HG03575 (cell line): Measurements from ENCODE around the gene KNG1.
"Not testable (repeated sequence)": the region's sequence is repeated elsewhere in the genome, so short reads cannot be mapped to it uniquely, and the experiment has no call there.

Experiments used
- ATAC-seq: cut with Tn5 transposase; IDR thresholded peaks from one replicate; pipeline ENCODE4 v1.9.1; 2021; ENCODE audit not compliant: unreplicated experiment, insufficient number of reproducible peaks, low FRiP score; ENCODE audit errors: extremely low read depth

The KNG1 gene

DNA sequence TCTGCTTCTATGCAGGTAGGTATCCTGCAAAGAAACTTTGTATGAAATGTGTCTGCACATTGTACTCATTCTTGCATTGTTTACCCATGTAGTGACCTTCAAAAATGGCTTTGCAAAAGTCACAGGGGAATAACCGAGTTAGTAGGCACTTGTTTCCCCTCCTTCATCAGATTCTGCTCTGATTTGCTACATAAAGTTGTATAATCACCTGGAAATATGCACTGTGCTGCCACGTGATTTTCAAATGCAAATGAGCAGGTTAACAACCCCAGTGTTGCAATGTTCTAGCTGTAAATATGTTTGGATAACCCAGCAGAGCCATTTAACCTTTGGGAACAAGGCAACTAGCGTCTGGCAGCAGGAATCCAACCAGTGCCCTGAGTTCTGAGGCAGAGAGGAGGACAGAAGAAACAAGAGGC lies at the start of gene KNG1:
Gene KNG1 (plus strand): TSS at position 321 of the 419 bp plus-strand sequence. CDS start 184 bp downstream, outside the sequence.
- ATAC-seq = no peak

DNA sequence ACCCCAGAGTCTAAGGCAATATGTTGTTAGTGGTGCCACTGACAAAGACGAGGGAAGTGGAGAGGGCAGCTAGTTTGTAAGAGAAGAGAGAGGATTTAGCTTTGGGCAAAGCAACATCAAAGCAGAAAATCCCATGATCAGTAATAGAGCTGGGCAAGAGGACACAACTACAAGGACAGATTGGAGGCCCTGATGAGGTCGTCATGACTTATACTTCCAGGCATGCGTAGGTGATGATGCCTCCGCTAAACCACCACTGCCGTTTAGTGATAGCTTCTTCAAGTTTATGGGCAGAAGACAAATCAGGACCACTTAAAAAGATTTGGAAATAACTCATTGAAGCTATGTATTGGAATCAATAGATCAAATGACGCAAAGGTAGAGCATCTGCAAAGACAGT lies 48.7 kb upstream of the KNG1 start:
- no peak for ATAC-seq

DNA sequence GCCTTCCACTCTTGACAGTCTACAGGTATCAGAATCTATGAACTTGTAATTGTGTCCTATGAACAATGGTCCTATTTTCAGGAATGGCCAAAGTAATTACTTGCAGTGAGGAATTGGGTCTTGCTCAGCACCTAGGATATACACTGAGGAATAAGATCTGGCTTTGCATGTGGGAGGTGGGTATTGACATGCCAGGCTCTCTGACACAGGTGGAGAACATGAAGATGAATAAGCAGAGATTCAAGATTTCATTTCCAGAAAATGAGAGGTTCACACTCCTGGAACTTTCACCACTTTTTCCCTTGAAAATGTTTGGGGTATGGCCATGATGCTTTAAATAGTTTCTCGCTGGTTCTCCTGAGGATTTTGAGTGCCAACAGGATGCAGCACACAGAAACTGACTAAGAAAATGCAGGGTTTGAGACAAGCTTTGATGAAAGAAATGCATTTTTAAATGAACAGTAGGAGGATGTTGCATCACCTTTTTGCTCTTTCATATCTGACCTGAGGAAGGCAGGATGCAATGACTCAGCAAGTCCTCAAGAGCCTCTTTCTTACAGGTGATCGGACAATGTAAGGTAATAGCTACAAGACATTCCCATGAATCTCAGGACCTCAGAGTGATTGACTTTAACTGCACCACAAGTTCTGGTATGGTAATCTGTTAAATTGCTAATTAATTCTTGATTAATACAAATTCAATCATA lies 47.6 kb upstream of the KNG1 start:
- no peak for ATAC-seq

DNA sequence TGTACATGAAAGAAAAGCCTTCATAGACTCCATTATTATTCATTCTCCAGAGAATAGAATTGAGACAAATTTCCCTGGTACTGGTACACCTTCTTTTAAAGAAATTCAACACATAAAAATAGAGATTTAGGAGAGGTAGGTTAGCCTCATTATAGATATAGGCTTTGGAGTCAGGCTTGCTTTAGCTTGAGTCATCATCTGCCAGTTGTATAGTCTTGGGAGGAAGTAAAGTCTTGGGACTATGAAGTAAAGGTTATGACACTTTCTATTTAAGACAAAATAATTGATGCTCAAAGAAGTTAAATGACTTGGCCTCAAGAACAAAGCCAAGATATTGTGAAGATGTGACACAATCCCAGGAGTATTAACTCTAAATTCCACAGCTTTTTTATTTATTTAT lies 47.0 kb upstream of the KNG1 start:
- no peak for ATAC-seq

DNA sequence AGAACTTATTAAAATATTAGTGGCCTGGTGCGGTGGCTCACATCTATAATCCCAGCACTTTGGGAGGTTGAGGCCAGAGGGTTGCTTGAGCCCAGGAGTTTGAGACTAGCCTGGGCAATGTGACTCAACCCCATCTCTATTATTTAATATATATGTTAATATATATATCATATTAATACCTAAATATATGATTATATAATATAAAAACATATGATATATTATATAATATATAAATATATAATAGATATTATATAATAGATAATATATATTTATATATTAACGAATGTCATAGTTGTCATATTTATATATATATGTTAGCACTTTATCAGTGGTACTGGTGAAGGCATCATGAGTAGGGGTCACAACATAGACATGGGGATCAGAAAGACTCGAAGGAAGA lies 46.1 kb upstream of the KNG1 start:
- ATAC-seq = no peak

DNA sequence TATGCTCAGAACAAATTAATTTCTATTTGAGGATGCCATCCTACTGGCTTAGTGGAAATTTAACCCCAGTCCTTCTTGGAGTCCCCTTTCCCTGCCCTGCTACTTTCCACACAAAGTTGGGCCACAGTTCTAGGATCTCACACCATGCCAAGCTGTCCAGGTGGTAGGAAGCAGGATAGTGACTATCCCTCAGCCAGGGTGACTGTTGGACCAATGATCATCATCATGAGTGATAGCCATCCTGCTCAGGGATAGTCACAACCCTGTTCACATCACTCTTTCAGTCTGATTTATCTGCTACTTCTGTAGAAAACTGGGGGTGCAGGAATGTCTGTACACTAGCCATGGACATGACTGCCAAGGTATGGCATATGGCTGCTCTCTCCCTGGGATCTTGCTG lies 38.6 kb upstream of the KNG1 start:
- ATAC-seq = no peak

DNA sequence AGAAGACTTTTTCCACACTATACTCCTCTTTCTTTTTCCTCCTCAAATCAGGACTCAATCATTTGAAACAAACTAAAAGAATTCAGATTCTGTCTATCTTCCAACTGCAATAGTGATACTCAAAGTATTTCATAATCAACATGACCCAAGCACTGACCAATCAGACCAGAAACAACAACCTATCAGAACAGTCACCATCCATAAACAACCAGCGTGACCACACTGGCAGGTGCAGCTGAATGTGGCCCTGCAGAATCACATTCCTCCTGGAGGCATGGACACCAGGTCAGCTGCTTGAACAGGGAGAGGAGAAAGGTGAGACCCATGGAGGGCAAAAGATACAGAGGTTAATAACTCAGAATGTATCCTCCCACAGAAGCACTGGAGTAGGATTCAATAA lies 38.0 kb upstream of the KNG1 start:
- no peak for ATAC-seq

DNA sequence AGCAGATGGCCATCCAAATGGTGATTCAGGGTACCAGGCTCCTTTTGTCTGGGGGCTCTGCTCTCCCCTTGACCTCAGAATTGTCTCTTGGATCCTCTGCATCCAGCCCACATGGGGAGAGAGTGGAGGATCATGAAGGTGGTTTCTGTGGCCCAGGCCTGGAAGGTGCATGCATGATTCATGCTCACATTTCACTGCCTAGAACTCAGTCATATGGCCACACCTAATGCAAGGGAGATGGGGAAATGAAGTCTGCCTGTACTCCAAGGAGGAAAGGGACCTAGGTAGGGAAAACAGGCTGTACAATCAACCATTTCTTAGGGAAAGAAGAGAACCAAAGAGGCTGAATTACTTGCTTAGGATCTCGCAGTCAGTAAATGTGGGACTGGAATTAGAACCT lies 36.3 kb upstream of the KNG1 start:
- no peak for ATAC-seq

DNA sequence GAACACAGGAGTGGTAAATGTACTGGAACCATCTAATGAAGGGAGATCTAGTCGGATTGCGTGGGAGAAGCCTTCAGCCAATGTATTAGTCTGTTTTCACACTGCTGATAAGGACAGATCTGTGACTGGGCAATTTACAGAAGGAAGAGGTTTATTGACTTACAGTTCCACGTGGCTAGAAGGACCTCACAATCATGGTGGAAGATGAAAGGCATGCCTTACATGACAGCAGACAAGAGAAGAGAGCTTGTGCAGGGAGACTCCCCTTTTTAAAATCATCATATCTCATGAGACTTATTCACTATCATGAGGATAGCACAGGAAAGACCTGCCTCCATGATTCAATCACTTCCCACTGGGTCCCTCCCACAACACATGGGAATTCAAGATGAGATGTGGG lies 34.3 kb upstream of the KNG1 start:
- ATAC-seq = no peak

DNA sequence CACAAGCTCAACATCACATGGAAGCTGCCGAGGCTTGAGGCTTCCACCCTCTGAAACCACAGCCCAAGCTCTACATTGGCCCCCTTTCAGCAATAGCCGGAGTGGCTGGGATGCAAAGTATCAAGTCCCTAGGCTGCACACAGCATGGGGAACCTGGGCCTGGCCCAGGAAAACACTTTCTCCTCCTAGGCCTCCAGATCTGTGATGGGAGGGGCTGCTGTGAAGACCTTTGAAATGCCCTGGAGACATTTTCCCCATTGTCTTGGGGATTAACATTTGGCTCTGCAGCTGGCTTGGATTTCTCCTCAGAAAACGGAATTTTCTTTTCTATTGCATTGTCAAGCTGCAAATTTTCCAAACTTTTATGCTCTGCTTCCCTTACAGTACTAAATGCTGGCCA lies 33.2 kb upstream of the KNG1 start:
- ATAC-seq = no peak

DNA sequence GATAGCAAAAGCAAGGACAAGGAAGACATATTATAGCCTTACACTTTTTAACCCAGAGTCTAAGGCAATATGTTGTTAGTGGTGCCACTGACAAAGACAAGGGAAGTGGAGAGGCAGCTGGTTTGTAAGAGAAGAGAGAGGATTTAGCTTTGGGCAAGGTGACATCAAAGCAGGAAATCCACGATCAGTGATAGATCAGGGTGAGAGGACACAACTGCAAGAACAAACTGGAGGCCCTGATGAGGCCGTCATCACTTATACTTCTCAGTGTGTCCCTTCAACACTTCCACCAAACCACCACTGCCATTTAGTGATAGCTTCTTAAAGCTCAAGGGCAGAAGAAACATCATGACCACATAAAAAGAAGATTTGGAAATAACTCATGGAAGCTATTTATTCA lies 30.7 kb upstream of the KNG1 start:
- not testable (repeated sequence) for ATAC-seq

DNA sequence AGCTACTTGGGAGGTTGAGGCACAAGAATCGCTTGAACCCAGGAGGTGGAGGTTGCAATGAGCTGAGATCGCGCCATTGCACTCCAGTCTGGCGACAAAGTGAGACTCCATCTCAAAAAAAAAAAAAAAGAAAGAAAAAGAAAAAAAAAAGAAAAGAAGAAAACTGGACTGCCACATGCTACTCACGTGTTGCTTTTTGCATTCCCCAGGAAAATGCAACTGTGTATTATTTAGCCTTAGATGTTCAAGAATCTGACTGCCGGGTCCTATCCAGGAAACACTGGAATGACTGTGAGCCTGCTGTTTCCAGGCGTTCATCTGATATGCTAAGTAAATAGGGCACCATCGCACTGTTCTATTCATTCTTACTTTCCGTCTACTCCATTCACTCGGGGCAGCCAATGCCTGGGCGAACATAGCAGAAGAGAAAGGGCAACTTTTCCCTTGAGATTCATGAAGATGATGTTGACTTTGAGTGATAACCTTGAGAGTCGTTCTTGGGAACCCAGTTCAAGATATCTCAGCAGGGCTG lies 30.0 kb upstream of the KNG1 start:
- no peak for ATAC-seq

DNA sequence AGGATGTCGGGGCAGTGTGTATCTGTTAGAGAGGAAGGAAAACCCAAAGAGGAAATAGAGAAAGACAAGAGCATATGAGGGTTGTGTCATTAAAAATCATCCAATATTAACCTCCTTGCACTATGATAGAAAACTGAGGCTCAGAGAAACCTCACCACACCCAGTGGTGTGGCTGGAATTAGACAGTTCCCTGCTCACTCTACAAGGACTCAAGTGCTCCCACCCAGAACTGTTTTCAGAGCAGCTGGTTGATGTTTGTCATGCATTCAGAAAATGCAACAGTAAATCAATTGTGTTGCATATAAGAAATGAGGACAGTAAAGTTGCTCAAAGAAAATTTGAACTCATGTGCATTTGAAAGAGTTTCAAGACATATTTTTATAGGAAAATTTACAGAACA lies 26.9 kb upstream of the KNG1 start:
- not testable (repeated sequence) for ATAC-seq

DNA sequence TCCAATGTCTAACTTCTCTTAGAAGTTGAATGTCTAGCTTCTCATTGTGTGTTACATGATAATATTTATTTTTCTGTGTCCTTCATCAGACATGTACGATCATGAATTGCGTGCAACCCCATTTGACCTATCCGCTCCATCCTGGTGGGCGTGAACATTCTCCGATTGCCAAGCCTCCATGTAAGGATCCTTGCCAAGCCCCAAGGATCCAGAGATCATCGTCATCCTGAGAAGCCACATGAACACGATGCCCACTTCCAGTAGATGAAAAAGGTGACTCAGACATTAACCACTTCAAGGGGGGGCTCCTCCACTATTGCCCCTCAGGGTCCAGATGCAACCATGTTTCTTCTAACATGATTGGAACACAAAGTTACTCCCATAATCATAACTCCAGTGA lies 25.5 kb upstream of the KNG1 start:
- ATAC-seq = no peak

DNA sequence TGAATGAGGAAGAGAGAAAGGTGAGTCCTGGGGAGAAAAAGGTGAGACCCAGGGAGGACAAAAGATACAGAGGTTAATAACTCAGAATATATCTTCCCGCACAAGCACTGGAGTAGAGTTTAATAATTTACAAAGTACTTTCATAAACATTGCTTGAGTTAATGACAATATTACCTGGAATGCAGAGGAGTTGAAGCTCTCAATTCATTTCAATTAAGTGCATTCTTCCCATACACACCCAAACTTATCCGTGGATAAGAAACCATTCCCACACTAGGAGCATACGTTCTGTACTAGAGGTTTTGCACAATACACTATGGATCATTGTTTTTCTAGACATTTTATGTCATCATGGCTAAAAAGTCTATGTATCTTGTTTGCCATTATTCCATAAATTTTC lies 23.3 kb upstream of the KNG1 start:
- ATAC-seq = no peak

DNA sequence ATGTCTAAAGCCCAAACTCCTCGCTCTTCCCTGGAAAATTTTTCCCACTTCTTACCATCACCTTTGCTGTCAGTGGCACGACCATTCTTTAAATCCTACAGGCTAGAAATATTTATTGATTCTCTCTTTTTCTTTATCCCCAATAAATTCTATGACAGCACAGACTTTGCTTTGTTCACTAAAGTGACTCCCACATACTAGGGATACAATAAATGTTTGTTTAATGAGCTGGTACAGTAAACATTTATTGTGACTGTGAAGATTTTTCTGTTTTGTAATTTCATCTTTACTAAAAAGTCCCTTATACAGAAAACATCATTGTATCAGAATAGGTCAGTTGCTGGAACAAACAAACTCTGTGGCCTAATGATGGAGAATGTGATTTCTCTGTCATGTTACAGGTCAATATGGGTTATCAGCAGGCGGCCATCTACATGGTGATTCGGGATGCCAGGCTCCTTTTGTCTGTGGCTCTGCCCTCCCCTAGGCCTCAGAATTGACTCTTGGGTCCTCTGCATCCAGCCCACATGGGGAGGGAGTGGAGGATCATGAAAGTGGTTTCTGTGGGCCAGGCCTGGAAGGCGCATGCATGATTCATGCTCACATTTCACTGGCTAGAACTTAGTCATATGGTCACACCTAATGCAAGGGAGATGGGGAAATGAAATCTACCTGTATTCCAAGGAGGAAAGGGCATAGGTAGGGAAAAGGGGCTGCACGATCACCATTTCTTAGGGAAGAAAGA lies 22.7 kb upstream of the KNG1 start:
- no peak for ATAC-seq

DNA sequence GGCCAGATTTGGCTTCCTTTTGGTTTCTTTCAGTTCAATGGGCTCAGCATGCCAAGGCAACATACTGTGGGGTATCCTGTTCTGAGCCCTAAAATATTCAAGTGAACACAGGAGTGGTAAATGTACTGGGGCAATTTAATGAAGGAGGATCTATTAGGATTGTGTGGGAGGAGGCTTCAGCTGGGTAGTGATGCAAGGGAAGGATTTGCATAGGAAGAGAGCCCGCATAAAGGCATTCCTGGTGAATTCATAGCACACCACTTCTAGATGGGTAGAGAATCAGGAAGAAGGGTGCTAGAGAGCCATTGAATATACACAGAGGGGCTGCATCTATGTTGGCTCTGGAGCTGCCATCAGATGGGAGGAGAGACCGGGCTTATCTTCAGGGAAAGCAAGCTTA lies 20.6 kb upstream of the KNG1 start:
- no peak for ATAC-seq

DNA sequence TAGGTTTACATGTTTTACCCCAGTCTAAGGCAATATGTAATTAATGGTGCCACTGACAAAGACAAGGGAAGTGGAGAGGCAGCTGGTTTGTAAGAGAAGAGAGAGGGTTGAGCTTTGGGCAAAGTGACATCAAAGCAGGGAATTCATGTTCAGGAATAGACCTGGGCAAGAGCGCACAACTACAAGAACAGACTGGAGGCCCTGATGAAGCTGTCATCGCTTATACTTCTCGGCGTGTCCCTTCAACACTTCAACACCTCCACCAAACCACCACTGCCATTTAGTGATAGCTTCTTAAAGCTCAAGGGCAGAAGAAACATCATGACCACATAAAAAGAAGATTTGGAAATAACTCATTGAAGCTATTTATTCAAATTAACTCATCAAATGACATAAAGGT lies 19.6 kb upstream of the KNG1 start:
- ATAC-seq = no peak

DNA sequence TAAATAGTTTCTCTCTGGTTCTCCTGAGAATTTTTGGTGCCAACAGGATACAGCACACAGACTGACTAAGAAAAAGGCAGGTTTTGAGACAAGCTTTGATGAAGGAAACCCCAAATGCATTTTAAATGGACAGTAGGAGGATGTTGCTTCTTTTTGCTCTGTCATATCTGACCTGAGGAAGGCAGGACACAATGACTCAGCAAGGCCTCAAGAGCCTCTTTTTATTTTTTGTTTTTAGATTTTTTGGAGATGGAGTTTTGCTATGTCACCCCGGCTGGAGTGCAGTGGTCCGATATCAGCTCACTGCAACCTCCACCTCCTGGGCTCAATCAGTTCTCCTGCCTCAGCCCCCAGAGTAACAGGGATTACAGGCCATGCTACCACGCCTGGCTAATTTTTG lies 16.9 kb upstream of the KNG1 start:
- no peak for ATAC-seq

DNA sequence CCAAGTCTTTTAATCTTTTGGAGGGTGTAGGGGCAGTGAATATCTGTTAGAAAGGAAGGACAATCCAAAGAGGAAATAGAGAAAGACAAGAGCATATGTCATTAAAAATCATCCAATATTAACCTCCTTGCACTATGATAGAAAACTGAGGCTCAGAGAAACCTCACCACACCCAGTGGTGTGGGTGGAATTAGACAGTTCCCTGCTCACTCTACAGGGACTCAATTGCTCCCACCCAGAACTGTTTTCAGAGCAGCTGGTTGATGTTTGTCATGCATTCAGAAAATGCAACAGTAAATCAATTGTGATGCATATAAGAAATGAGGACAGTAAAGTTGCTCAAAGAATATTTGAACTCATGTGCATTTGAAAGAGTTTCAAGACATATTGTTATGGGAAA lies 14.7 kb upstream of the KNG1 start:
- ATAC-seq = not testable (repeated sequence)
